Esophagus muscularis mucosa (tissue), 4 donors: ENCODE data around the gene DGKZ. TPM values are rescaled to one million over a fixed set of nuclear protein-coding genes. Genes with fewer than 3 reads are reported as not detected.

Source experiments
- DNase-seq: peaks from one replicate; pipeline ENCODE4 v3.0.0-alpha.2; 2017; ENCODE audit errors: extremely low spot score
- H3K27ac ChIP-seq, 4 donors: fragments of 200-600 bp; sonication (generic); replicated peaks in 1 of 4; 1 replicate in 3 of 4; 2 replicates in 1 of 4; pipeline ENCODE4 v1.5.1; 2016 to 2019; ENCODE audit warnings: mild to moderate bottlenecking in 1 of 4
- H3K27me3 ChIP-seq, 4 donors: fragments of 200-600 bp; sonication (generic); one replicate each; pipeline versions ENCODE4 v1.5.1 to v1.6.0; 2016 to 2019
- H3K36me3 ChIP-seq, 4 donors: fragments of 200-600 bp; sonication (generic); one replicate each; pipeline ENCODE4 v1.5.1; 2016 to 2019
- H3K4me1 ChIP-seq, 4 donors: fragments of 200-600 bp; sonication (generic); one replicate each; pipeline ENCODE4 v1.5.1; 2016 to 2019
- H3K4me3 ChIP-seq, 4 donors: fragments of 200-600 bp; sonication (generic); 1 replicate in 2 of 4; 2 replicates in 2 of 4; pipeline ENCODE4 v1.5.1; 2016 to 2019; ENCODE audit warnings: mild to moderate bottlenecking in 4 of 4, moderate library complexity in 1 of 4
- H3K9me3 ChIP-seq, 4 donors: fragments of 200-600 bp; sonication (generic); 1 replicate in 3 of 4; 2 replicates in 1 of 4; pipeline ENCODE4 v1.5.1; 2016 to 2019
- EP300 ChIP-seq: sonication (generic); formaldehyde crosslinking; IDR thresholded peaks from one replicate; pipeline ENCODE4 v1.6.1; 2017; ENCODE audit warnings: antibody characterized with exemption
- POLR2A ChIP-seq: fragments of 450-650 bp; IDR thresholded peaks from one replicate; pipeline ENCODE4 v1.6.1; 2017; ENCODE audit warnings: antibody characterized with exemption, moderate library complexity, mild to moderate bottlenecking, low read depth
- POLR2AphosphoS5 ChIP-seq, 2 donors: sonication (generic); formaldehyde crosslinking; IDR thresholded peaks; one replicate each; pipeline ENCODE4 v1.6.1; 2017; ENCODE audit warnings: antibody characterized with exemption in 2 of 2
- WGBS: methylation state at CpG from one replicate; pipeline ENCODE4 v1.1.5; 2018; 5-methylcytosine and 5-hydroxymethylcytosine counted together
- intact Hi-C: fragments of 100-400 bp; cut with DNase I; formaldehyde crosslinking; loops from one replicate; pipeline ENCODE4 v1.15.1; 2023
- total RNA-seq, 4 donors: library from RNA; depleted of rRNA; stranded (reverse); fragments of >200 nt; gene quantifications; one replicate each; pipeline versions ENCODE4 v1.1.0 to v1.2.1, GENCODE V29; 2016
- TF ChIP-seq, protein P1 (sequence below), 3 experiments: fragments of 200-600 bp in 2 of 3; fragments of 450-650 bp in 1 of 3; sonication (generic) in 2 of 3; IDR thresholded peaks; one replicate each; pipeline ENCODE4 v1.5.1; 2017 to 2019; ENCODE audit warnings: antibody characterized with exemption in 3 of 3, mild to moderate bottlenecking in 2 of 3, moderate library complexity in 1 of 3

Gene DGKZ
- total RNA-seq, 4 donors from 2014 or later = 39.4 to 85.8 (median 55.4) TPM

GRCh38 chr11:46322759-46323158 is 24.5 kb upstream of the DGKZ start:
- WGBS = 84% methylated on average over 5 of the region's 6 CpGs
- Histone ChIP-seq H3K4me3 (no peak overlapping the region), H3K27ac (no peak overlapping the region), H3K4me1 (peaks cover 4 to 7% (median 7%) of the 10 kb centered on the region in 4 donors), H3K27me3 (no peaks in the 10 kb centered on the region), H3K36me3 (peaks cover 0 to 37% (median 0%) of the 10 kb centered on the region in 4 donors), H3K9me3 (no peaks in the 10 kb centered on the region)
- no peak for DNase-seq
- TF ChIP-seq POLR2AphosphoS5 (IDR thresholded peaks at IDR 0.05) (no peak), EP300 (no peak)
- TF ChIP-seq, protein P1, sequence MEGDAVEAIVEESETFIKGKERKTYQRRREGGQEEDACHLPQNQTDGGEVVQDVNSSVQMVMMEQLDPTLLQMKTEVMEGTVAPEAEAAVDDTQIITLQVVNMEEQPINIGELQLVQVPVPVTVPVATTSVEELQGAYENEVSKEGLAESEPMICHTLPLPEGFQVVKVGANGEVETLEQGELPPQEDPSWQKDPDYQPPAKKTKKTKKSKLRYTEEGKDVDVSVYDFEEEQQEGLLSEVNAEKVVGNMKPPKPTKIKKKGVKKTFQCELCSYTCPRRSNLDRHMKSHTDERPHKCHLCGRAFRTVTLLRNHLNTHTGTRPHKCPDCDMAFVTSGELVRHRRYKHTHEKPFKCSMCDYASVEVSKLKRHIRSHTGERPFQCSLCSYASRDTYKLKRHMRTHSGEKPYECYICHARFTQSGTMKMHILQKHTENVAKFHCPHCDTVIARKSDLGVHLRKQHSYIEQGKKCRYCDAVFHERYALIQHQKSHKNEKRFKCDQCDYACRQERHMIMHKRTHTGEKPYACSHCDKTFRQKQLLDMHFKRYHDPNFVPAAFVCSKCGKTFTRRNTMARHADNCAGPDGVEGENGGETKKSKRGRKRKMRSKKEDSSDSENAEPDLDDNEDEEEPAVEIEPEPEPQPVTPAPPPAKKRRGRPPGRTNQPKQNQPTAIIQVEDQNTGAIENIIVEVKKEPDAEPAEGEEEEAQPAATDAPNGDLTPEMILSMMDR (IDR thresholded peaks at IDR 0.05) = no peak
- intact Hi-C loops = no loop called here

DNA sequence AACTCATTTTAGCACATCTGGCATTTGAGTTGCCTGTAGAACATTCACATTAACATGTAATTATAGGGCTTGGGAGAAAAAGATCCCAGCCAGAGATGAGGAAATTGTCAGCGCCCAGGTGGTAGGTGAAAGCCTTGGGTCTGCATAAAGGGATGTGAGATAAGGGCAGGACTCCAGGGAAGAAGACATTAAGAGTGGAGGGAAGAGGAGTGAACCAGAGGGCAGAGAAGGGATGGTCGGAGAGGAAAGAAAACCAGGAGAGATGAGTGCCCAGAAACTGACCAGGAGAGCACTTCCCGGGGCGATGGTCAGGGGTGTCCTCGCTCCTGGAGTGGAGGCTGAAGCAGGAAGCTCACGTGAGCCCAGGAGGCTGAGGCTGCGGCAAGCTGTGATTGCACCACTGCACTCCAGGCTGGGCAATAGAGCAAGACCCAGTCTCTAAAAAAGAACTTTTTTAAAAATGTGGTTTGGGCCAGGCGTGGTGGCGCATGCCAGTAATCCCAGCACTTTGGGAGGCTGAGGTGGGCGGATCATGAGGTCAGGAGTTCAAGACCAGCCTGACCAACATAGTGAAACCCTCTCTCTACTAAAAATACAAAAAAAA is 20.3 kb upstream of the DGKZ start:
- Histone ChIP-seq H3K4me3 (no peak overlapping the region), H3K36me3 (peaks cover 0 to 5% (median 0%) of the 10 kb centered on the region in 4 donors), H3K27me3 (peaks cover 0 to 25% (median 6%) of the 10 kb centered on the region in 4 donors), H3K9me3 (no peaks in the 10 kb centered on the region), H3K27ac (no peak overlapping the region), H3K4me1 (peaks cover 6 to 18% (median 10%) of the 10 kb centered on the region in 4 donors)
- intact Hi-C loops = no loop called here
- WGBS = 88% methylated on average over 10 of the region's 10 CpGs
- no peak for DNase-seq
- TF ChIP-seq POLR2AphosphoS5 (IDR thresholded peaks at IDR 0.05) = no peak
- TF ChIP-seq EP300 = no peak
- TF ChIP-seq, protein P1 (IDR thresholded peaks at IDR 0.05) = no peak
- no peak for TF ChIP-seq POLR2A

GRCh38 chr11:46327829-46328228 is 19.4 kb upstream of the DGKZ start:
- Histone ChIP-seq H3K27me3 (peaks cover 4 to 34% (median 12%) of the 10 kb centered on the region in 4 donors), H3K9me3 (no peaks in the 10 kb centered on the region), H3K4me1 (peaks cover 13 to 26% (median 17%) of the 10 kb centered on the region in 4 donors), H3K27ac (no peak overlapping the region), H3K4me3 (no peak overlapping the region), H3K36me3 (no peaks in the 10 kb centered on the region)
- WGBS = 52% methylated on average over 8 of the region's 8 CpGs
- TF ChIP-seq POLR2A (no peak), EP300 (no peak), POLR2AphosphoS5 (IDR thresholded peaks at IDR 0.05) (no peak)
- TF ChIP-seq, protein P1 (IDR thresholded peaks at IDR 0.05) = no peak
- DNase-seq = no peak
- intact Hi-C loops = no loop called here

- intact Hi-C loops = no loop called here
- H3K9me3 ChIP-seq = no peaks in the 10 kb centered on the region
- DNase-seq = no peak
- H3K36me3 ChIP-seq = no peaks in the 10 kb centered on the region
- peaks cover 9 to 53% (median 19%) of the 10 kb centered on the region in 4 donors for H3K27me3 ChIP-seq
- TF ChIP-seq, protein P1 (IDR thresholded peaks at IDR 0.05) = no peak
- H3K4me3 ChIP-seq = no peak overlapping the region
- 74% methylated on average over 5 of the region's 5 CpGs for WGBS
- no peak overlapping the region for H3K27ac ChIP-seq
- H3K4me1 ChIP-seq = peaks cover 16 to 38% (median 25%) of the 10 kb centered on the region in 4 donors
These were observed 17.1 kb upstream of the DGKZ start for GRCh38 chr11:46330154-46330553.
